GM12878 (cell line): Measurements from ENCODE around the gene TSPEAR. TPM values are rescaled to one million over a fixed set of nuclear protein-coding genes. Genes with fewer than 3 reads are reported as not detected.

Experiments
- ATAC-seq: fragments of 200-7000 bp; cut with Tn5 transposase; 3 replicates; pipeline ENCODE4 v1.9.1; 2020; ENCODE audit warnings: mild to moderate bottlenecking, moderate library complexity
- BruUV-seq: library from RNA; stranded (reverse); fragments of 400-500 nt; replicated peaks from 2 replicates; lab custom pipeline; 2021; lab: Mats Ljungman, UMichigan
- CTCF ChIA-PET: fragments of 300-600 bp; sonication (Branson Sonifier 250); formaldehyde crosslinking; extraction: SDS; loops from one replicate; lab custom pipeline; 2021; ENCODE audit warnings: inconsistent platforms; lab: Yijun Ruan, JAX
- POLR2A ChIA-PET: fragments of 350-600 bp; formaldehyde crosslinking; extraction: SDS; loops from one replicate; lab custom pipeline; 2021; ENCODE audit warnings: inconsistent platforms; lab: Charles Lee
- RAD21 ChIA-PET: fragments of 300-600 bp; sonication (Branson Sonifier 250); formaldehyde crosslinking; loops from one replicate; lab custom pipeline; 2023; ENCODE audit warnings: antibody characterized with exemption; ENCODE audit not compliant: unreplicated experiment; lab: Charles Lee
- SMC1A ChIA-PET: fragments of 300-600 bp; sonication (Branson Sonifier 250); formaldehyde crosslinking; loops from one replicate; lab custom pipeline; 2023; ENCODE audit not compliant: unreplicated experiment, uncharacterized antibody; lab: Charles Lee
- DNase-seq: peaks from one replicate; pipeline ENCODE4 v3.0.0-alpha.2; 2011; ENCODE audit warnings: low read depth, low spot score
- FAIRE-seq: peaks from 3 replicates; lab custom pipeline; 2011; peaks lifted over from hg19 to GRCh38; lab: Jason Lieb, UNC
- H2AFZ ChIP-seq: 2 replicates; pipeline ENCODE4 v1.6.0; 2011; ENCODE audit warnings: low read depth, low read length, control low read depth; ENCODE audit not compliant: control insufficient read depth
- H3K27ac ChIP-seq: 2 replicates; pipeline ENCODE4 v1.5.1; 2011; ENCODE audit warnings: control low read depth; ENCODE audit not compliant: control insufficient read depth, insufficient read depth
- H3K27me3 ChIP-seq, 2 experiments: replicated peaks in 1 of 2; 2 replicates each; pipeline versions ENCODE4 v1.6.0 to v1.6.1; 2011; ENCODE audit warnings: low read length in 1 of 2; ENCODE audit not compliant: control insufficient read depth in 2 of 2, insufficient read depth in 2 of 2
- H3K36me3 ChIP-seq, 2 experiments: 2 replicates each; pipeline ENCODE4 v1.5.1; 2011; ENCODE audit warnings: low read length in 1 of 2; ENCODE audit not compliant: control insufficient read depth in 2 of 2, insufficient read depth in 2 of 2
- H3K4me1 ChIP-seq: 2 replicates; pipeline ENCODE4 v1.6.1; 2011; ENCODE audit warnings: mild to moderate bottlenecking, low read length, moderate library complexity, mixed read lengths; ENCODE audit not compliant: control insufficient read depth, insufficient read depth
- H3K4me2 ChIP-seq: 2 replicates; pipeline ENCODE4 v1.6.0; 2011; ENCODE audit warnings: control low read depth; ENCODE audit not compliant: control insufficient read depth, insufficient read depth
- H3K4me3 ChIP-seq: fragments of 200-600 bp; sonication (generic); 2 replicates; pipeline ENCODE4 v1.5.1; 2016
- H3K79me2 ChIP-seq: 2 replicates; pipeline ENCODE4 v1.6.0; 2011; ENCODE audit warnings: low read length; ENCODE audit not compliant: control insufficient read depth, insufficient read depth
- H3K9ac ChIP-seq: 2 replicates; pipeline ENCODE4 v1.8.0; 2011; ENCODE audit warnings: low read length, control low read depth, mixed read lengths; ENCODE audit not compliant: control insufficient read depth, insufficient read depth
- H3K9me3 ChIP-seq: replicated peaks from 3 replicates; pipeline ENCODE4 v1.5.1; 2011; ENCODE audit warnings: mild to moderate bottlenecking, low read length; ENCODE audit not compliant: control insufficient read depth, insufficient read depth
- H4K20me1 ChIP-seq: 2 replicates; pipeline ENCODE4 v1.6.0; 2011; ENCODE audit not compliant: control insufficient read depth, insufficient read depth
- CEBPB ChIP-seq, 2 experiments: fragments of 150-350 bp in 1 of 2; IDR thresholded peaks; 2 replicates each; pipeline ENCODE4 v1.6.1; 2012 to 2014; ENCODE audit warnings: low read depth in 2 of 2, low read length in 2 of 2, borderline replicate concordance in 1 of 2, inconsistent platforms in 1 of 2
- CEBPZ ChIP-seq: fragments of 150-350 bp; IDR thresholded peaks from 2 replicates; pipeline ENCODE4 v1.6.1; 2016; ENCODE audit warnings: low read depth, low read length
- CUX1 ChIP-seq: IDR thresholded peaks from 2 replicates; pipeline ENCODE4 v1.6.1; 2012; ENCODE audit warnings: improper control_type of control experiment, low read depth, low read length; ENCODE audit not compliant: insufficient replicate concordance
- GATAD2B ChIP-seq: fragments of 450-650 bp; conservative IDR thresholded peaks from 2 replicates; pipeline ENCODE4 v1.6.1; 2017; ENCODE audit warnings: low read depth, mild to moderate bottlenecking, moderate library complexity
- MEF2A ChIP-seq: IDR thresholded peaks from 2 replicates; pipeline ENCODE4 v1.6.1; 2011; ENCODE audit warnings: low read depth, mild to moderate bottlenecking, low read length, moderate library complexity; ENCODE audit not compliant: insufficient read depth
- NFYA ChIP-seq: IDR thresholded peaks from 2 replicates; pipeline ENCODE4 v1.6.1; 2011; ENCODE audit warnings: low read depth, mild to moderate bottlenecking, low read length, improper control_type of control experiment, borderline replicate concordance
- PAX8 ChIP-seq: fragments of 450-650 bp; IDR thresholded peaks from 2 replicates; pipeline ENCODE4 v1.6.1; 2017; ENCODE audit warnings: mild to moderate bottlenecking, moderate library complexity
- RB1 ChIP-seq: fragments of 450-650 bp; formaldehyde crosslinking; IDR thresholded peaks from 2 replicates; pipeline ENCODE4 v1.6.1; 2017; ENCODE audit warnings: mild to moderate bottlenecking, borderline replicate concordance
- RBBP5 ChIP-seq: fragments of 200-600 bp; sonication (generic); conservative IDR thresholded peaks from 2 replicates; pipeline ENCODE4 v1.6.1; 2016
- SIN3A ChIP-seq: IDR thresholded peaks from 2 replicates; pipeline ENCODE4 v1.6.1; 2012; ENCODE audit warnings: low read depth, low read length, improper control_type of control experiment
- SIX5 ChIP-seq: IDR thresholded peaks from 2 replicates; pipeline ENCODE4 v1.6.1; 2011; ENCODE audit warnings: mild to moderate bottlenecking, low read depth, low read length, moderate library complexity; ENCODE audit not compliant: severe bottlenecking
- TCF12 ChIP-seq: IDR thresholded peaks from 2 replicates; pipeline ENCODE4 v1.6.1; 2011; ENCODE audit warnings: low read depth, mild to moderate bottlenecking, low read length
- WRNIP1 ChIP-seq: IDR thresholded peaks from 2 replicates; pipeline ENCODE4 v1.6.1; 2011; ENCODE audit warnings: low read depth, low read length, improper control_type of control experiment, borderline replicate concordance
- ZNF24 ChIP-seq: fragments of 450-650 bp; IDR thresholded peaks from 2 replicates; pipeline ENCODE4 v1.6.1; 2017; ENCODE audit warnings: antibody characterized with exemption, mild to moderate bottlenecking
- ZZZ3 ChIP-seq: IDR thresholded peaks from 2 replicates; pipeline ENCODE4 v1.6.1; 2011; ENCODE audit warnings: low read depth; ENCODE audit not compliant: control insufficient read depth, insufficient read length
- WGBS: methylation state at CpG from one replicate; pipeline ENCODE4 v1.1.6; 2016; ENCODE audit warnings: low lambda C conversion rate; ENCODE audit not compliant: insufficient replicate concordance, insufficient coverage; ENCODE audit errors: missing lambda C conversion rate; 5-methylcytosine and 5-hydroxymethylcytosine counted together
- in situ Hi-C: fragments of 300-500 bp; cut with MboI; formaldehyde crosslinking; loops from 9 replicates; pipeline ENCODE4 v1.14.3; 2018; ENCODE audit warnings: mixed read lengths
- intact Hi-C: fragments of 100-400 bp; cut with micrococcal nuclease; formaldehyde crosslinking; loops from one replicate; pipeline ENCODE4 v1.14.2; 2022; ENCODE audit not compliant: unreplicated experiment
- polyA plus RNA-seq, 11 experiments: library from polyadenylated mRNA; depleted of rRNA in 4 of 11; unstranded in 6 of 11; stranded (reverse) in 5 of 11; fragments of >200 nt; fragmentation: Nextera tagmentation in 4 of 11; fragmentation: Illumina TruSeq in 1 of 11; extraction: Ambion mirVana in 4 of 11; extraction: Trizol in 1 of 11; gene quantifications; 1 replicate in 1 of 11; 2 replicates in 10 of 11; pipeline versions ENCODE4 v1.2.1 to v1.2.3, GENCODE V29; 2011 to 2016; ENCODE audit warnings: inconsistent platforms in 2 of 11, missing spikeins in 2 of 11, low read depth in 1 of 11
- total RNA-seq, 4 experiments: library from RNA; depleted of rRNA in 3 of 4; stranded (reverse); fragments of >200 nt in 3 of 4; fragmentation: Illumina TruSeq in 1 of 4; extraction: Trizol in 1 of 4; gene quantifications; 2 replicates each; pipeline versions ENCODE4 v1.2.1 to v1.2.3, GENCODE V29; 2013 to 2021
- TF ChIP-seq, protein P1 (sequence below): IDR thresholded peaks from 2 replicates; pipeline ENCODE4 v1.6.1; 2011; ENCODE audit warnings: low read depth, low read length, improper control_type of control experiment, borderline replicate concordance

The TSPEAR gene
- total and polyA plus RNA-seq, 10 of the 15 experiments (the other 5 are each of a cell fraction or from before 2014, with no cell fraction given), result not detected

GRCh38 chr21:44677881-44678280 lies 33.5 kb downstream of the TSPEAR start:
- Histone ChIP-seq H3K4me1 (no peaks in the 10 kb centered on the region), H3K36me3 (no peaks in the 10 kb centered on the region)
- TF ChIP-seq, protein P1, sequence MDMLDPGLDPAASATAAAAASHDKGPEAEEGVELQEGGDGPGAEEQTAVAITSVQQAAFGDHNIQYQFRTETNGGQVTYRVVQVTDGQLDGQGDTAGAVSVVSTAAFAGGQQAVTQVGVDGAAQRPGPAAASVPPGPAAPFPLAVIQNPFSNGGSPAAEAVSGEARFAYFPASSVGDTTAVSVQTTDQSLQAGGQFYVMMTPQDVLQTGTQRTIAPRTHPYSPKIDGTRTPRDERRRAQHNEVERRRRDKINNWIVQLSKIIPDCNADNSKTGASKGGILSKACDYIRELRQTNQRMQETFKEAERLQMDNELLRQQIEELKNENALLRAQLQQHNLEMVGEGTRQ, result no peak
- TF ChIP-seq RBBP5, result no peak
- TF ChIP-seq GATAD2B, result no peak
- TF ChIP-seq SIX5, result no peak
- TF ChIP-seq MEF2A, result no peak
- no peak for TF ChIP-seq CEBPB (IDR thresholded peaks at IDR 0.05; ENCODE audit: borderline replicate concordance in 1 of 2, low read depth in 2 of 2, low read length in 2 of 2)
- no peak for TF ChIP-seq CUX1
- no peak for TF ChIP-seq SIN3A
- no peak for TF ChIP-seq WRNIP1
- TF ChIP-seq TCF12, result no peak
- no peak for TF ChIP-seq RB1
- TF ChIP-seq PAX8, result no peak
- no peak for TF ChIP-seq ZNF24
- TF ChIP-seq ZZZ3, result no peak
- no peak for TF ChIP-seq NFYA
- no peak for TF ChIP-seq CEBPZ
- TF ChIP-seq, all 136 proteins: peak for 0
- ChIA-PET CTCF (no interaction called here), SMC1A (no interaction called here), RAD21 (no interaction called here), POLR2A (no interaction called here)
- FAIRE-seq (no peak), DNase-seq (no peak), ATAC-seq (no peak)
- BruUV-seq, result no TSS peak
- no peaks in the 10 kb centered on the region for H4K20me1 ChIP-seq
- 69% methylated on average over 13 of the region's 13 CpGs for WGBS
- H3K27ac ChIP-seq, result no peak overlapping the region
- no peaks in the 10 kb centered on the region; a peak in 1 of 4 replicates for H3K27me3 ChIP-seq
- no peak overlapping the region for H3K4me3 ChIP-seq
- no peak overlapping the region for H3K4me2 ChIP-seq
- intact Hi-C loops, result no loop called here
- no peaks in the 10 kb centered on the region for H3K79me2 ChIP-seq
- H3K9ac ChIP-seq, result no peak overlapping the region
- no peaks in the 10 kb centered on the region for H3K9me3 ChIP-seq
- in situ Hi-C loops, result no loop called here
- no peak overlapping the region for H2AFZ ChIP-seq
